Osteoblast (primary cell): Measurements from ENCODE around the gene EIF3L. TPM values are rescaled to one million over a fixed set of nuclear protein-coding genes. Genes with fewer than 3 reads are reported as not detected.

Experiments used
- DNase-seq: peaks from one replicate; pipeline ENCODE4 v3.0.0; 2011; ENCODE audit warnings: low spot score, mixed read lengths; ENCODE audit not compliant: insufficient read length; ENCODE audit errors: missing footprints
- H2AFZ ChIP-seq: 2 replicates; pipeline ENCODE4 v1.6.0; 2011; ENCODE audit warnings: mild to moderate bottlenecking, low read length
- H3K27ac ChIP-seq: 2 replicates; pipeline ENCODE4 v1.5.1; 2011; ENCODE audit warnings: mild to moderate bottlenecking, low read depth, low read length, moderate library complexity
- H3K27me3 ChIP-seq: 2 replicates; pipeline ENCODE4 v1.6.0; 2012; ENCODE audit warnings: mild to moderate bottlenecking, control low read depth, inconsistent platforms, low read length, moderate library complexity; ENCODE audit not compliant: insufficient read depth
- H3K36me3 ChIP-seq: 2 replicates; pipeline ENCODE4 v1.5.1; 2011; ENCODE audit warnings: mild to moderate bottlenecking, low read length, control low read depth, moderate library complexity; ENCODE audit not compliant: insufficient read depth
- H3K4me1 ChIP-seq: 2 replicates; pipeline ENCODE4 v1.5.1; 2011; ENCODE audit warnings: mild to moderate bottlenecking, low read length, control low read depth, moderate library complexity; ENCODE audit not compliant: insufficient read depth
- H3K4me2 ChIP-seq: 2 replicates; pipeline ENCODE4 v1.6.0; 2011; ENCODE audit warnings: mild to moderate bottlenecking, low read length; ENCODE audit not compliant: insufficient read depth
- H3K4me3 ChIP-seq: fragments of 200-600 bp; sonication (generic); 3 replicates; pipeline ENCODE4 v1.5.1; 2012; ENCODE audit warnings: mild to moderate bottlenecking, low read length, inconsistent platforms; ENCODE audit not compliant: insufficient read depth
- H3K79me2 ChIP-seq: 2 replicates; pipeline ENCODE4 v1.6.0; 2012; ENCODE audit warnings: mild to moderate bottlenecking, low read length, control low read depth, inconsistent platforms; ENCODE audit not compliant: insufficient read depth
- H3K9me3 ChIP-seq: 2 replicates; pipeline ENCODE4 v1.5.1; 2011; ENCODE audit warnings: low read depth, low read length, control low read depth
- H4K20me1 ChIP-seq: 2 replicates; pipeline ENCODE4 v1.6.0; 2012; ENCODE audit warnings: mild to moderate bottlenecking, low read length, control low read depth; ENCODE audit not compliant: insufficient read depth
- total RNA-seq: library from RNA; depleted of rRNA; stranded (reverse); fragments of >200 nt; gene quantifications from 2 replicates; pipeline ENCODE4 v1.2.3, GENCODE V29; 2012
- TF ChIP-seq, protein P1 (sequence below): IDR thresholded peaks from 2 replicates; pipeline ENCODE4 v1.5.1; 2011; ENCODE audit warnings: mild to moderate bottlenecking, low read depth, low read length, moderate library complexity; ENCODE audit errors: extremely low read depth

The EIF3L gene
- total RNA-seq, 1 donor, result 280 TPM

DNA sequence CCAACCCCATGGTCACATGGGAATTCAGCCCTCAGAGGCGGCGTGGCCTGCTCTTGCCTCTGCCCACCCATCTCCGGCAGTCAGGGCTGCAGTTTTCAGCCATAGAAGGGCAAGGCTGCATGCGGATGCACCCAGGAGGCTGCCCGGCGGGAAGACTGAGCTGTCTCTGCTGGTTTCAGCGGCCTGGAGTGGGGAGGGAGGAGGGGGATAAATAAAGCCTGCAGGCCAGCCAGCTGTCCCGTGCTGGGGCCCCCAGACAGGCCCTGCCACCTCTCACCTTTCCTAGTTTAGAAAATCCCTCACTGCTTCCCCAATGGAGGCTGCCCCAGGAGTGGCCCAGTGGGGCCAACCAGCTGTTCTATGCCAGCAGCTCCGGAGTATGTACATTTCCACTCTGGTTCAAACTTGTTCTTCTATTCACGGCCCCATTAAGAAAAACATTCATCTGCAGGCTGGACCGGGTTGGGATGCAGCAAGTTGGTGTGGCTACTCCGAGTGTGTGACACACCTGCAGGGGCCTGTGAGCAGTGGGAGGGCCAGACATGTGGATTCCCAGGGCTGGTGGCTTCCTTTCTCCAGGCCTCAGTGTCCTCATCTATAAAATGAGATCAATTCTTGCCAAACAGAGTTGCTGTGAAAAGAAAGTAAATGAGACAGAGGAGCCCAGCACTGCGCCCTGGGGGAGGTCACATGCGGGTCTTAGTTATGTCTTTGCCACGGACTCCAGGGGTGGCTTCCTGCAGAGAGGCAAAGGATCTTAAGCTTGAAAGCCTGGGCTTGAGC lies 61.9 kb downstream of the EIF3L start:
- DNase-seq, result peak; percentile 47
- H3K79me2 ChIP-seq, result peaks cover 60% of the 10 kb centered on the region
- H3K36me3 ChIP-seq, result peaks cover 17% of the 10 kb centered on the region
- no peak overlapping the region for H3K4me2 ChIP-seq
- TF ChIP-seq, protein P1, sequence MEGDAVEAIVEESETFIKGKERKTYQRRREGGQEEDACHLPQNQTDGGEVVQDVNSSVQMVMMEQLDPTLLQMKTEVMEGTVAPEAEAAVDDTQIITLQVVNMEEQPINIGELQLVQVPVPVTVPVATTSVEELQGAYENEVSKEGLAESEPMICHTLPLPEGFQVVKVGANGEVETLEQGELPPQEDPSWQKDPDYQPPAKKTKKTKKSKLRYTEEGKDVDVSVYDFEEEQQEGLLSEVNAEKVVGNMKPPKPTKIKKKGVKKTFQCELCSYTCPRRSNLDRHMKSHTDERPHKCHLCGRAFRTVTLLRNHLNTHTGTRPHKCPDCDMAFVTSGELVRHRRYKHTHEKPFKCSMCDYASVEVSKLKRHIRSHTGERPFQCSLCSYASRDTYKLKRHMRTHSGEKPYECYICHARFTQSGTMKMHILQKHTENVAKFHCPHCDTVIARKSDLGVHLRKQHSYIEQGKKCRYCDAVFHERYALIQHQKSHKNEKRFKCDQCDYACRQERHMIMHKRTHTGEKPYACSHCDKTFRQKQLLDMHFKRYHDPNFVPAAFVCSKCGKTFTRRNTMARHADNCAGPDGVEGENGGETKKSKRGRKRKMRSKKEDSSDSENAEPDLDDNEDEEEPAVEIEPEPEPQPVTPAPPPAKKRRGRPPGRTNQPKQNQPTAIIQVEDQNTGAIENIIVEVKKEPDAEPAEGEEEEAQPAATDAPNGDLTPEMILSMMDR, result no peak
- H3K4me1 ChIP-seq, result peaks cover 18% of the 10 kb centered on the region
- no peaks in the 10 kb centered on the region for H3K9me3 ChIP-seq
- no peaks in the 10 kb centered on the region for H3K27me3 ChIP-seq
- no peak overlapping the region for H3K4me3 ChIP-seq
- no peak overlapping the region for H2AFZ ChIP-seq
- H3K27ac ChIP-seq, result no peak overlapping the region
- peaks cover 20% of the 10 kb centered on the region for H4K20me1 ChIP-seq

DNA sequence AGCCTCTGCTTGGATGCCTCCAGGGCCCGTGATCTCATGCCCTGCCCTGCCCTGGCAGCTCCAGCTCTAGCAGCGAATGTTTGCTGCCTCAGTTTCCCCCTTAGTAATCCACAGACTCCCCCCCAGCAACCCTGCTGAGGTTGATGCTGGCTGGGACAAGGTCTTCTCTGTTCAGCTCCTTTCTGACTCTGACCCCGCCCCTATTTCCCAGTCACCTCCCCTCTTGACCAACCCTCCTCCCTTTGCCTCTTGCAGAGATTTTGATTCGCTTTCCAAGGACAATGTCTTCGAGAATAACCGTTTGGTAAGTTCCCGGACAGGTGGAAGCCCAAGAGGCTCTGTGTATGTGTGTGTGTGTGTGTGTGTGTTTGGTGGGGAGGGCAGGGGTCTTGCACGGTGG lies 62.5 kb downstream of the EIF3L start:
- H3K9me3 ChIP-seq, result no peaks in the 10 kb centered on the region
- peaks cover 55% of the 10 kb centered on the region for H3K79me2 ChIP-seq
- H3K4me1 ChIP-seq, result peaks cover 17% of the 10 kb centered on the region
- no peak overlapping the region for H3K4me2 ChIP-seq
- no peak overlapping the region for H3K4me3 ChIP-seq
- no peaks in the 10 kb centered on the region for H3K27me3 ChIP-seq
- peaks cover 23% of the 10 kb centered on the region for H3K36me3 ChIP-seq
- H3K27ac ChIP-seq, result no peak overlapping the region
- TF ChIP-seq, protein P1, result no peak
- peak; percentile 57 for DNase-seq
- H4K20me1 ChIP-seq, result peaks cover 24% of the 10 kb centered on the region
- no peak overlapping the region for H2AFZ ChIP-seq

DNA sequence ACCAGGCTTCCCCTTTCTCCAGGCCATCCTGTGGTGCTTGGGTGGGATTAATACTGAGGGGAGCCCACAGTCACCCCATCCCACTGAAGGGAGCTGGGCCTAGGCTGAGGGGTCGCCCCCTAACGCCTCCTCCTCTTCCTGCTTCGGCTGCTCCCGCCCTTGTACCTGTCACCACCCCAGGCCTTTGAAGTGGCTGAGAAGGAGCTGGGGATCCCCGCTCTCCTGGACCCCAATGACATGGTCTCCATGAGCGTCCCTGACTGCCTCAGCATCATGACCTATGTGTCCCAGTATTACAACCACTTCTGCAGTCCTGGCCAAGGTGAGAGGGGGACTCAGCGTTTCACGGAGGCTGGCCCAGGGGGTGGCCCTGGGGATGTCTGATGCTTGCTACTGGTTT lies 63.0 kb downstream of the EIF3L start:
- peaks cover 50% of the 10 kb centered on the region for H3K79me2 ChIP-seq

DNA sequence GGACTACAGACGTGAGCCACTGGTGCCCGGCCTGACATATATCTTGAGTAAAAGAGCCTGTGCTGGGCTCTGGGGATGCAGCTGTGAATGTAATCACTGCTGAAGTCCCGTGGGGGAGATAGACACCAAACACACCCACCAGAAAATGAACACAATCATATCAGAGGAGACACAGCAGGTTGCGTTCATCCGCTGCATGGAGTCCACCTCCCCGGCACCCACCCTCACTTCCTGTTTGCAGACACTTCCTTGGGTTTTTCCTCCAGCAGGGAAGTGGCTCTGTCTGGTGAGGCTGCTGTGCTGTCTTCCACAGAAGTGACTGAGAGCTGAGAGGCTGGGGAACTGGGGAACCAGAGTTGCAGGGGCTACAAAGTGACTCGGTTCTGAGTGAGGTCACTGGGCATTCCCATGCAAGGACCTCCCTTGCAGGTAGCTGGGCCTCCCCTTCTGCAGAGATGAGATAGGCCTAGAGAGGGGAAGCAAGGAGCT lies 64.1 kb downstream of the EIF3L start:
- Histone ChIP-seq H4K20me1 (peaks cover 24% of the 10 kb centered on the region), H3K9me3 (no peaks in the 10 kb centered on the region), H3K4me3 (no peak overlapping the region), H3K36me3 (peaks cover 38% of the 10 kb centered on the region), H3K4me2 (no peak overlapping the region), H3K27me3 (no peaks in the 10 kb centered on the region), H3K79me2 (peaks cover 41% of the 10 kb centered on the region), H3K4me1 (peaks cover 2% of the 10 kb centered on the region), H3K27ac (no peak overlapping the region), H2AFZ (no peak overlapping the region)
- peak; percentile 15 for DNase-seq
- TF ChIP-seq, protein P1, result no peak

More for the DNA sequence above, 63.0 kb downstream of the EIF3L start:
- Histone ChIP-seq H3K4me3 (no peak overlapping the region), H4K20me1 (peaks cover 26% of the 10 kb centered on the region), H3K36me3 (peaks cover 26% of the 10 kb centered on the region), H3K4me1 (peaks cover 13% of the 10 kb centered on the region), H3K27me3 (no peaks in the 10 kb centered on the region), H3K27ac (no peak overlapping the region), H3K9me3 (no peaks in the 10 kb centered on the region), H3K4me2 (no peak overlapping the region), H2AFZ (no peak overlapping the region)
- DNase-seq, result peak; percentile 39
- TF ChIP-seq, protein P1, result no peak
